SU-DHL-6 (cell line): ENCODE measurements around the gene LDOC1.

Experiments
- H2AFZ ChIP-seq: fragments of 200-600 bp; sonication (generic); 2 replicates; pipeline ENCODE4 v1.6.1; 2014; ENCODE audit warnings: low read depth, mild to moderate bottlenecking, moderate library complexity, mixed read lengths, antibody characterized with exemption, low read length; ENCODE audit not compliant: severe bottlenecking
- H3F3A ChIP-seq: fragments of 200-600 bp; shearing (Covaris generic); 2 replicates; pipeline ENCODE4 v1.6.0; 2016; ENCODE audit warnings: antibody characterized with exemption, mild to moderate bottlenecking; ENCODE audit not compliant: insufficient read depth
- H3K27ac ChIP-seq: fragments of 200-600 bp; sonication (generic); 2 replicates; pipeline ENCODE4 v1.5.1; 2016; ENCODE audit warnings: low read depth, mild to moderate bottlenecking, low read length, moderate library complexity, mixed read lengths
- H3K27me3 ChIP-seq: fragments of 200-600 bp; sonication (generic), shearing (Covaris generic); 2 replicates; pipeline ENCODE4 v1.6.0; 2014; ENCODE audit warnings: mild to moderate bottlenecking, low read length
- H3K36me3 ChIP-seq: fragments of 200-600 bp; sonication (generic); 2 replicates; pipeline ENCODE4 v1.6.1; 2014; ENCODE audit warnings: mild to moderate bottlenecking, low read length, mixed read lengths
- H3K4me2 ChIP-seq: fragments of 300-600, 200-600 bp; shearing (Covaris generic), sonication (generic); 2 replicates; pipeline ENCODE4 v1.6.0; 2014; ENCODE audit warnings: low read length, low read depth, mild to moderate bottlenecking; ENCODE audit not compliant: poor library complexity, severe bottlenecking
- H3K4me3 ChIP-seq: fragments of 200-600 bp; sonication (generic); 2 replicates; pipeline ENCODE4 v1.5.1; 2014; ENCODE audit warnings: antibody characterized with exemption, low read length, mild to moderate bottlenecking, mixed read lengths; ENCODE audit not compliant: insufficient read depth, poor library complexity, severe bottlenecking
- H3K79me2 ChIP-seq: fragments of 200-600 bp; sonication (generic); 2 replicates; pipeline ENCODE4 v1.6.1; 2014; ENCODE audit warnings: mild to moderate bottlenecking, low read length, moderate library complexity; ENCODE audit not compliant: insufficient read depth
- H3K9ac ChIP-seq: fragments of 200-600 bp; sonication (generic); 2 replicates; pipeline ENCODE4 v1.7.0; 2014; ENCODE audit warnings: mild to moderate bottlenecking, low read length
- H3K9me2 ChIP-seq: fragments of 200-600 bp; sonication (generic); replicated peaks from 2 replicates; pipeline ENCODE4 v1.6.1; 2014; ENCODE audit warnings: low read length; ENCODE audit not compliant: insufficient read depth
- H3K9me3 ChIP-seq: fragments of 200-600 bp; sonication (generic); 2 replicates; pipeline ENCODE4 v1.6.1; 2014; ENCODE audit warnings: low read length, mixed read lengths; ENCODE audit not compliant: insufficient read depth
- H4K20me1 ChIP-seq: fragments of 200-600 bp; sonication (generic); 2 replicates; pipeline ENCODE4 v1.6.1; 2014; ENCODE audit warnings: low read depth, mild to moderate bottlenecking, antibody characterized with exemption, low read length, moderate library complexity, mixed read lengths
- EZH2phosphoT487 ChIP-seq: fragments of 200-600 bp; sonication (generic), shearing (Covaris generic); conservative IDR thresholded peaks from 2 replicates; pipeline ENCODE4 v1.6.1; 2018; ENCODE audit warnings: mild to moderate bottlenecking, antibody characterized with exemption, low read length, moderate library complexity, mixed read lengths
- TF ChIP-seq, protein P1 (sequence below): fragments of 200-600 bp; sonication (generic); IDR thresholded peaks from one replicate; pipeline ENCODE4 v1.5.1; 2017; ENCODE audit warnings: antibody characterized with exemption, mild to moderate bottlenecking, low read length, moderate library complexity; ENCODE audit not compliant: insufficient read depth, poor library complexity, severe bottlenecking

Gene LDOC1

DNA sequence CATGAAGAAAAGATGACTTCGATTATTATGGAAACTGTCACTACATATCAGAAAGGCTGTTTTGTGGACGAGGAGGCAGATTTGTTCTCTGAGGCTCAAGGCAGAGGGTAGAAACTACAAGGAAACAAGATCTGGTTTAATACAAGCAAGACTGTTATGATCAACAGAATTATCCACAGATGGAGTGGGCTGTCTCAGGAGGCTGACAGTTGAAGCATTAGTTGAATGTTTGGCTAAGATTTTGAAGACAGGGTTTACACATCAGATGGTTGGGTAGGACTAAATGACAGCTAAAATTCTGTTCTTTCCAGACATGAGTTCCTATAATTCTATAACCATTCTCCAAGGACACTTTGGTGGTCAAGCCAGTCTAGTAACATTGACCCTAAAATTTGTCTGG, 49.8 kb downstream of the LDOC1 start:
- Histone ChIP-seq H3K27me3 (no peaks in the 10 kb centered on the region), H3K4me3 (no peak overlapping the region), H3K79me2 (no peaks in the 10 kb centered on the region), H3K27ac (no peak overlapping the region), H3K36me3 (no peaks in the 10 kb centered on the region), H3K9me2 (no peaks in the 10 kb centered on the region), H3K9me3 (no peaks in the 10 kb centered on the region), H3K4me2 (no peak overlapping the region), H3F3A (no peaks in the 10 kb centered on the region), H4K20me1 (no peaks in the 10 kb centered on the region), H3K9ac (no peak overlapping the region), H2AFZ (no peak overlapping the region)
- no peak for TF ChIP-seq EZH2phosphoT487
- TF ChIP-seq, protein P1, sequence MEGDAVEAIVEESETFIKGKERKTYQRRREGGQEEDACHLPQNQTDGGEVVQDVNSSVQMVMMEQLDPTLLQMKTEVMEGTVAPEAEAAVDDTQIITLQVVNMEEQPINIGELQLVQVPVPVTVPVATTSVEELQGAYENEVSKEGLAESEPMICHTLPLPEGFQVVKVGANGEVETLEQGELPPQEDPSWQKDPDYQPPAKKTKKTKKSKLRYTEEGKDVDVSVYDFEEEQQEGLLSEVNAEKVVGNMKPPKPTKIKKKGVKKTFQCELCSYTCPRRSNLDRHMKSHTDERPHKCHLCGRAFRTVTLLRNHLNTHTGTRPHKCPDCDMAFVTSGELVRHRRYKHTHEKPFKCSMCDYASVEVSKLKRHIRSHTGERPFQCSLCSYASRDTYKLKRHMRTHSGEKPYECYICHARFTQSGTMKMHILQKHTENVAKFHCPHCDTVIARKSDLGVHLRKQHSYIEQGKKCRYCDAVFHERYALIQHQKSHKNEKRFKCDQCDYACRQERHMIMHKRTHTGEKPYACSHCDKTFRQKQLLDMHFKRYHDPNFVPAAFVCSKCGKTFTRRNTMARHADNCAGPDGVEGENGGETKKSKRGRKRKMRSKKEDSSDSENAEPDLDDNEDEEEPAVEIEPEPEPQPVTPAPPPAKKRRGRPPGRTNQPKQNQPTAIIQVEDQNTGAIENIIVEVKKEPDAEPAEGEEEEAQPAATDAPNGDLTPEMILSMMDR, result no peak
